ENCODE measurements around the gene TMEM151A.
A peak's percentile ranks its signal among the peaks of the same experiment; 100 is the strongest.
"Not testable (repeated sequence)": the region's sequence is repeated elsewhere in the genome, so short reads cannot be mapped to it uniquely, and the experiment has no call there.

The TMEM151A gene

DNA sequence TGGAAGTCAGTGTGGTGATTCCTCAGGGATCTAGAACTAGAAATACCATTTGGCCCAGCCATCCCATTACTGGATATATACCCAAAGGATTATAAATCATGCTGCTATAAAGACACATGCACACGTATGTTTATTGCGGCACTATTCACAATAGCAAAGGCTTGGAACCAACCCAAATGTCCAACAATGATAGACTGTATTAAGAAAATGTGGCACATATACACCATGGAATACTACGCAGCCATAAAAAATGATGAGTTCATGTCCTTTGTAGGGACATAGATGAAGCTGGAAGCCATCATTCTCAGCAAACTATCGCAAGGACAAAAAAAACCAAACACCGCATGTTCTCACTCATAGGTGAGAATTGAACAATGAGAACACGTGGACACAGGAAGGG, 29.1 kb downstream of the TMEM151A start:
- H3K9me3 Mint-ChIP-seq, result peaks cover 15% of the 10 kb centered on the region
- H3K27me3 Mint-ChIP-seq, CTCF ChIA-PET, H3K4me3 Mint-ChIP-seq, H3K27ac Mint-ChIP-seq, DNase-seq: not testable (repeated sequence)
- H3K4me1 Mint-ChIP-seq, result peaks cover 81% of the 10 kb centered on the region
- peaks cover 17% of the 10 kb centered on the region for H3K36me3 Mint-ChIP-seq

DNA sequence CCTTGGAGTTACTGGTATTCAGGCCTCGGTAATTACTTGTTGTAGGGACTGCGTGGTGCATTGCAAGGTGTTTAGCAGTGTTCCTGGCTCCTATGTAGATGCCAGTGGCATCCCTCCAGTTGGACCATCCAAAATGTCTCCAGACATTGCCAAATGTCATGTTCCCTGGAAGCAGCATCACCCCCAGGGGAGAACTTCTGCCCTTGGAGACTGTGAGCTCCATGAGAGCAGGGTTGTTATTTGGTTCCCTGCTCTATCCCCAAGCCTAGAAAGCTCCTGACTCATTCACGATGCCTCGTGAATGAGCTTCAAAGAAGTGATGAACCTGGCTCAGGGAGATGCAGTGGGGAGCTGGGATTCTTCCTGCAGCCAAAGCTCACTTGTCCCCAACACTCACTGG, 29.9 kb downstream of the TMEM151A start:
- Mint-ChIP-seq H3K9me3 (peaks cover 15% of the 10 kb centered on the region), H3K27ac (no peak overlapping the region), H3K4me3 (no peak overlapping the region), H3K4me1 (peaks cover 83% of the 10 kb centered on the region), H3K27me3 (no peaks in the 10 kb centered on the region), H3K36me3 (peaks cover 17% of the 10 kb centered on the region)
- CTCF ChIA-PET, result interaction anchor here (0.9 to 1.2 kb wide), 2 partner anchors 9 to 10 kb away, joined by 3 to 4 read pairs; no protein-coding TSS in a partner anchor
- DNase-seq, result no peak

DNA sequence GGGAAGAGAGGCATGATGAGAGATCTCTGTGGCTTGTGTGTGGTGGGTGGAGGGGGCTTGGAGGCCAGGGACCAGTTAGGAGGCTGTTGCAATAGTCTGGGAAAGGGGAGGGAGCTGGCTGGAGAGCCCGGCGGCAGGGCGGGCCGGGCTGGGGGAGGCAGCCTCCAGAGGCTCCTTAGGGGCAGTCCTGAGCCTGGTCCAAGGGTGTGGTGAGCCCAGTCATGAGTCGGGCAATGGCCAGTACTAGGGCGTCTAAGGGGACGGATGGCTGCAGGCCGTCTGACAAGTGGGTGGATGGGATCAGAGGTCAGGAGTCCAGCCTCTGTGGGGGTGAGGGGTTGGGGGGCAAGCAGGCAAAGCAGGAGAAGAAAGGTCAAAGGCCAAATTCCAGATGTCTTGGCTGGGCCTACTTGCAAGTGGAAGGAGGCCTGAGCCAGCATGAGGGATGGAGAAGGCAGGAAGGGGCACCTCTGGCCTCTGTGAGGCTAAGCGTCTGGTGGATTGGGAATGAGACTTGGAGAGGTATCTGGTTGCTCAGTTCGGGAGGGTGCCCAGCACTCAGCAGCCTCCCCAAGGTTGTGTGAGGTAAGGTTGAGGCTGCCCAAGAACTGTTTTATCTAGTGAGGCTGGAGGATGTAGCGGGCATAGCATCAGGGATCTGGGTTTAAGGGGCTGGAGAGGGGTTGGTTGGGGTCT, 31.2 kb downstream of the TMEM151A start:
- Mint-ChIP-seq H3K4me1 (peaks cover 85% of the 10 kb centered on the region), H3K4me3 (no peak overlapping the region), H3K27ac (no peak overlapping the region), H3K36me3 (peaks cover 17% of the 10 kb centered on the region), H3K27me3 (no peaks in the 10 kb centered on the region), H3K9me3 (peaks cover 15% of the 10 kb centered on the region)
- CTCF ChIA-PET, result no interaction called here
- no peak for DNase-seq

DNA sequence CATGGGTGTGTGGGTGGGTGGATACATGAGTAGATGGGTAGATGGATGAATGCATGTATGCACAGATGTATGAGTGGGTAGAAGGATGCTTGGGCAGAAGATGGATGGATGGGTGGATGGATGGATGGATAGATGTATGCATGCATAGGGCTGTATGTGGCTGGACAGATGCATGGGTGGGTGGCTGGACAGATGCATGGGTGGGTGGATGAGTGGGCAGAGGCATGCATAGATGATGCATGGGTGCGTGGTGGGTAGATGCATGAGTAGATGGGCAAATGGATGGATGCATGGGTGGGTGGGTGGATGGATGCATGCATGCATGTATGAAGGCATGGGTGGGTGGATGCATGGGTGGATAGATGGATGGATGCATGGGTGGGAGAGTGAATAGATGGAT, 32.0 kb downstream of the TMEM151A start:
- CTCF ChIA-PET, result interaction anchor here (0.9 to 1.8 kb wide), 2 partner anchors 8 to 12 kb away, joined by 3 to 10 read pairs; no protein-coding TSS in a partner anchor
- H3K4me3 Mint-ChIP-seq, result no peak overlapping the region
- peaks cover 85% of the 10 kb centered on the region for H3K4me1 Mint-ChIP-seq
- H3K27me3 Mint-ChIP-seq, result no peaks in the 10 kb centered on the region
- DNase-seq, result no peak
- H3K36me3 Mint-ChIP-seq, result peaks cover 15% of the 10 kb centered on the region
- H3K9me3 Mint-ChIP-seq, result peaks cover 15% of the 10 kb centered on the region
- no peak overlapping the region for H3K27ac Mint-ChIP-seq

GRCh38 chr11:66324664-66325063, 33.0 kb downstream of the TMEM151A start:
- Mint-ChIP-seq H3K4me3 (no peak overlapping the region), H3K9me3 (peaks cover 12% of the 10 kb centered on the region), H3K4me1 (peaks cover 81% of the 10 kb centered on the region), H3K27me3 (no peaks in the 10 kb centered on the region), H3K36me3 (peaks cover 7% of the 10 kb centered on the region), H3K27ac (peak overlapping the region; percentile 59)
- DNase-seq, result no peak
- CTCF ChIA-PET, result interaction anchor here (0.9 to 1.8 kb wide), 2 partner anchors 9 to 13 kb away, joined by 3 to 10 read pairs; no protein-coding TSS in a partner anchor

GRCh38 chr11:66325263-66325671, 33.6 kb downstream of the TMEM151A start:
- H3K36me3 Mint-ChIP-seq, result peaks cover 3% of the 10 kb centered on the region
- CTCF ChIA-PET, result interaction anchor here (1.8 kb wide), 1 partner anchor 13 kb away, joined by 10 read pairs; no protein-coding TSS in a partner anchor
- no peaks in the 10 kb centered on the region for H3K27me3 Mint-ChIP-seq
- DNase-seq, result no peak
- H3K27ac Mint-ChIP-seq, result peak overlapping the region; percentile 87
- no peak overlapping the region for H3K4me3 Mint-ChIP-seq
- H3K4me1 Mint-ChIP-seq, result peaks cover 75% of the 10 kb centered on the region
- peaks cover 7% of the 10 kb centered on the region for H3K9me3 Mint-ChIP-seq

DNA sequence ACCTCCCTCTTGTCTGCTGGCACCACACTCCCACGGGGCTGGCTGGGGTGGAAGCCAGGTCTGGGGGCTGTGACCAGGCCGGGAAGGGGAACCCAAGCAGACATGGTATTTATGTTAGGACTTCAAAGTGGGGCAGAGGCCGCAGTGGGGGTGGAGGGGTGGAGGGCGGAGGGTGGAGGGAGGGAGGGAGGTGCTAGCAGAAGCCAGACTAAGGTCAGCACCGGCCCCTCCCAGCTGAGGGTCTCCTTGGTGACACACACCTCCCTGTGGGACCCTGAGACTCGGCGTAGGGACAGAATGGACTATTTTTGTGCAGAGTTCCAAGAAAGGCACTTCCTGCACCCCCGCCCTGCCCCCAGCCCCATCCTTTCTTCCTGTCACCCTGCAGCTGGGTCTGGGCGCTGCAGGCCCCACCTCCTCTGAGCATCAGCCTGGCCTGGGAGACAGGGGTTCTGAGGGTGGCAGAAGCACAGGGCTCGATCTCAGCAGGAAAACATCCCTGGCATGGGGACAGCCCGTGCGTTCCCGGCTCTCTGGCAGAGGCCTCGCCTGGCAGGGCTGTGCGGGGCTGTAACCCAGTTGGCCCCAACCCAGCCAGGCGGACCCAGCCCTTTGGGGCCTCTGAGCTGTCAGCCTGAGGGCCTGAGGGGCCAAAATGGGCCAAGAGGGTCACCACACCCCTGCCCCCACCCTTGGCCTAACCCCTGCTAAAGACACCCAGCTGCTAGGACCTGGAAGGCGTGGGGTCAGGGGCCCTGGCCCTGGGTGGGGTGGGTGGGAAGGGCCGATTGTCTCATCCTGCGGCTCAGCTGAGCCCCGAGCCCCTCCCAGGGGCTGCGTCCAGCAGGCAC, 34.8 kb downstream of the TMEM151A start:
- H3K36me3 Mint-ChIP-seq, result no peaks in the 10 kb centered on the region
- CTCF ChIA-PET, result interaction anchor here (1.3 to 1.8 kb wide), 2 partner anchors 14 to 16 kb away, joined by 9 to 15 read pairs; no protein-coding TSS in a partner anchor
- peak overlapping the region; percentile 58 for H3K4me3 Mint-ChIP-seq
- H3K9me3 Mint-ChIP-seq, result peaks cover 6% of the 10 kb centered on the region
- peak; percentile 85 for DNase-seq
- no peaks in the 10 kb centered on the region for H3K27me3 Mint-ChIP-seq
- H3K27ac Mint-ChIP-seq, result peak overlapping the region; percentile 87
- H3K4me1 Mint-ChIP-seq, result peaks cover 68% of the 10 kb centered on the region

GRCh38 chr11:66327171-66328030, 35.7 kb downstream of the TMEM151A start:
- DNase-seq, result no peak
- Mint-ChIP-seq H3K27ac (peak overlapping the region; percentile 87), H3K4me3 (no peak overlapping the region), H3K9me3 (peaks cover 6% of the 10 kb centered on the region), H3K4me1 (peaks cover 65% of the 10 kb centered on the region), H3K36me3 (no peaks in the 10 kb centered on the region), H3K27me3 (no peaks in the 10 kb centered on the region)
- CTCF ChIA-PET, result interaction anchor here (1.3 to 1.8 kb wide), 2 partner anchors 15 to 16 kb away, joined by 9 to 15 read pairs; no protein-coding TSS in a partner anchor

- CTCF ChIA-PET, result no interaction called here
- Mint-ChIP-seq H3K36me3 (no peaks in the 10 kb centered on the region), H3K4me1 (peaks cover 61% of the 10 kb centered on the region), H3K27ac (peak overlapping the region; percentile 87), H3K27me3 (no peaks in the 10 kb centered on the region), H3K4me3 (no peak overlapping the region), H3K9me3 (peaks cover 6% of the 10 kb centered on the region)
- DNase-seq, result peak; percentile 55
Observed at GRCh38 chr11:66328031-66328301, 36.3 kb downstream of the TMEM151A start.

GRCh38 chr11:66328302-66329144, 36.8 kb downstream of the TMEM151A start:
- Mint-ChIP-seq H3K4me1 (peaks cover 55% of the 10 kb centered on the region), H3K4me3 (peak overlapping the region; percentile 21), H3K27ac (peak overlapping the region; percentile 87), H3K9me3 (peaks cover under 1% of the 10 kb centered on the region), H3K36me3 (no peaks in the 10 kb centered on the region), H3K27me3 (no peaks in the 10 kb centered on the region)
- CTCF ChIA-PET, result interaction anchor here (0.8 to 2.2 kb wide), 5 partner anchors 9 to 60 kb away, joined by 3 to 28 read pairs (median 3); no protein-coding TSS in a partner anchor
- peak; percentile 87 for DNase-seq

- DNase-seq, result no peak
- Mint-ChIP-seq H3K27me3 (no peaks in the 10 kb centered on the region), H3K27ac (peak overlapping the region; percentile 87), H3K4me3 (no peak overlapping the region), H3K4me1 (peaks cover 48% of the 10 kb centered on the region), H3K36me3 (no peaks in the 10 kb centered on the region), H3K9me3 (no peaks in the 10 kb centered on the region)
- CTCF ChIA-PET, result interaction anchor here (0.8 to 4.4 kb wide), 6 partner anchors 9 to 59 kb away, joined by 3 to 41 read pairs (median 6); no protein-coding TSS in a partner anchor
Observed at GRCh38 chr11:66329165-66329673, 37.5 kb downstream of the TMEM151A start.

DNA sequence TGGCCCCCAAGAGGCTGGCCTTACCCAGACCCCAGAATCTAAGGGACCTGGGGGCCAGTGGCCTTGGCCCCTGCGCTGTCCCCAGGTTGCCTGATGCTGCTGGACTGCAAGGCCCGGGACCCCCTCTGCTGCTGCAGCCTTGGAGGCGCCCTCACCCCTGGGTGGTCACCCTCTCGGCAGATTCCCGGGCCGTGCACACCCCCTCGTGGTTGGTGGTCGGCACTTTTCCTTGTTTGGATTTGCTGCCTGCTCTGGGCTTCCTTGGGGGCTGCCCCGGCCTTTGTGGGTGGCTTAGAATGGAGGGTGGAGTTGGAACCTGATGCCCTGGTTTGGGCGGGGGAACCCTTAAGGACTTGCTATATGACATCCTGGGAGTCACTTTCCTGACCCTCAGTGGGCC, 39.2 kb downstream of the TMEM151A start:
- DNase-seq, result no peak
- CTCF ChIA-PET, result interaction anchor here (0.7 to 4.4 kb wide), 4 partner anchors 19 to 361 kb away, joined by 3 to 41 read pairs (median 6); no protein-coding TSS in a partner anchor
- Mint-ChIP-seq H3K4me1 (peaks cover 37% of the 10 kb centered on the region), H3K27ac (no peak overlapping the region), H3K27me3 (peaks cover 7% of the 10 kb centered on the region), H3K36me3 (no peaks in the 10 kb centered on the region), H3K4me3 (no peak overlapping the region), H3K9me3 (no peaks in the 10 kb centered on the region)
